GM12892 (cell line): ENCODE data around the gene THSD7B.

Experiments
- POLR2A ChIP-seq: IDR thresholded peaks from 2 replicates; pipeline ENCODE4 v1.6.1; 2011; ENCODE audit warnings: low read depth, low read length, control low read depth
- POLR2AphosphoS5 ChIP-seq: IDR thresholded peaks from 2 replicates; pipeline ENCODE4 v1.6.1; 2011; ENCODE audit warnings: low read depth, low read length, control low read depth
- TAF1 ChIP-seq: IDR thresholded peaks from 2 replicates; pipeline ENCODE4 v1.6.1; 2011; ENCODE audit warnings: low read depth, mild to moderate bottlenecking, control low read depth, low read length, borderline replicate concordance

DNA sequence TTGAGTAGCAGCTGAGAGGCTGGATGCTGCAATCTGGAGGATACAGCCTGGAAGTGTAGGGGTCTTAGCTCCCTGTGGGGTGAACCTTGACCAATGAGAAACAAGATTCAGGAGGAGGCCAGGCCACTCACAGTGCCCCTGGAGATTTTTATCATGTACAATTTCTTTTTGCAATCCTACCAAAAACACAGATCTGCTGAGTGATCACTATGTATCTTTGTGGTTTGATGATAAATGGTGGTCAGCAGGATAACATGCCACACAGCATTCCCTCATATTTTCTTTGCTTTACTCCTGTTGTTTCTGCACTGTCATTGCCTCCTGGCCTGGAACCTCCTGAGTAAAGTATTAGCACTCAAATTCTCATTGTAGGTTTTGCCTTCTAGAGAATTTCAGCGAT lies 357.9 kb downstream of the THSD7B start:
- TF ChIP-seq POLR2A (no peak), TAF1 (no peak), POLR2AphosphoS5 (no peak)
